Ovary (tissue), 3 donors: ENCODE measurements around the gene ITGAX.

Experiments
- POLR2A ChIP-seq: fragments of 450-650 bp; IDR thresholded peaks from one replicate; pipeline ENCODE4 v1.6.1; 2017; ENCODE audit warnings: antibody characterized with exemption, mild to moderate bottlenecking, moderate library complexity
- TF ChIP-seq, protein P1 (sequence below), 3 donors: fragments of 450-650 bp in 2 of 3; fragments of 200-600 bp in 1 of 3; IDR thresholded peaks; one replicate each; pipeline versions ENCODE4 v1.5.1 to v1.8.0; 2016 to 2022; ENCODE audit warnings: antibody characterized with exemption in 3 of 3, mild to moderate bottlenecking in 1 of 3
- donor health status: DM: no; HTN: no; CAD: no.

GRCh38 chr16:31388535-31388934 is 33.6 kb downstream of the ITGAX start:
- TF ChIP-seq, protein P1, sequence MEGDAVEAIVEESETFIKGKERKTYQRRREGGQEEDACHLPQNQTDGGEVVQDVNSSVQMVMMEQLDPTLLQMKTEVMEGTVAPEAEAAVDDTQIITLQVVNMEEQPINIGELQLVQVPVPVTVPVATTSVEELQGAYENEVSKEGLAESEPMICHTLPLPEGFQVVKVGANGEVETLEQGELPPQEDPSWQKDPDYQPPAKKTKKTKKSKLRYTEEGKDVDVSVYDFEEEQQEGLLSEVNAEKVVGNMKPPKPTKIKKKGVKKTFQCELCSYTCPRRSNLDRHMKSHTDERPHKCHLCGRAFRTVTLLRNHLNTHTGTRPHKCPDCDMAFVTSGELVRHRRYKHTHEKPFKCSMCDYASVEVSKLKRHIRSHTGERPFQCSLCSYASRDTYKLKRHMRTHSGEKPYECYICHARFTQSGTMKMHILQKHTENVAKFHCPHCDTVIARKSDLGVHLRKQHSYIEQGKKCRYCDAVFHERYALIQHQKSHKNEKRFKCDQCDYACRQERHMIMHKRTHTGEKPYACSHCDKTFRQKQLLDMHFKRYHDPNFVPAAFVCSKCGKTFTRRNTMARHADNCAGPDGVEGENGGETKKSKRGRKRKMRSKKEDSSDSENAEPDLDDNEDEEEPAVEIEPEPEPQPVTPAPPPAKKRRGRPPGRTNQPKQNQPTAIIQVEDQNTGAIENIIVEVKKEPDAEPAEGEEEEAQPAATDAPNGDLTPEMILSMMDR (IDR thresholded peaks at IDR 0.05), result no peak
- no peak for TF ChIP-seq POLR2A
